ENCODE data around the gene NAA60. TPM values are rescaled to one million over a fixed set of nuclear protein-coding genes. Genes with fewer than 3 reads are reported as not detected.

Gene NAA60
- total and polyA plus RNA-seq, 4 donors = 16.6 to 57.7 (median 48.5) TPM

DNA sequence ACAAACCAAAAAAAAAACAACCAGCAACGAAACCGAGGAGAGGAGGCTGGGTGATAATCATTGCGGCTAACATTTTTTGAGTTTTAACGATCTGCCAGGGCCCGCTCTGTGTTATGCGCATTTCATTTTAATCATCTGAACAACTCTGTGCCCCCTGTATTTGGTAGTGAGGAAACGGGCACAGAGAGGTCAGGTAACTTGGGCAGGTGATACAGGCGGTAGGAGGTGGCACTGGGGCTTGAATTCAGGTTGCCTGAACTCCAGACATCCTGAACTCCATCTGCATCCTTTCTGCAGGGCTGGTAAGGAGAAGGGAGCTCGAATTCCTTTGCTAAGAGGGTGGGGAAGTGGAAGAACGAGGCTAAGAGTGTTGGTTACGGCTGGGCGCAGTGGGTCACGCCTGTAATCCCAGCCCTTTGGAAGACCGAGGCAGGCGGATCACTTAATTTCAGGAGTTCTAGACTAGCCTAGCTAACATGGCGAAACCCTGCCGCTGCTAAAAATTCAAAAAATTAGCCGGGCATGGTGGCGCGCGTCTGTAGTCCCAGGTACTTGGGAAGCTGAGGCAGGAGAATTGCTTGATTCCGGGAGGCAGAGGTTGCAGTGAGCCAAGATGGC lies 58.4 kb downstream of the NAA60 start:
- Histone ChIP-seq H3K36me3 (ENCODE audit: control insufficient read depth in 4 of 4, insufficient read depth in 4 of 4, low read length in 4 of 4) (peaks cover 4 to 14% (median 5%) of the 10 kb centered on the region in 4 donors), H3K9me3 (ENCODE audit: control insufficient read depth in 4 of 4, insufficient read depth in 3 of 4, low read length in 3 of 4) (no peaks in the 10 kb centered on the region), H3K4me1 (ENCODE audit: control insufficient read depth in 5 of 5, insufficient read depth in 5 of 5, low read length in 5 of 5) (peaks cover 6 to 13% (median 7%) of the 10 kb centered on the region in 5 donors), H3K27me3 (ENCODE audit: control insufficient read depth in 3 of 3, insufficient read depth in 3 of 3, low read length in 2 of 3) (no peaks in the 10 kb centered on the region), H3K4me3 (no peak overlapping the region), H3K27ac (ENCODE audit: low read depth in 1 of 2, low read length in 1 of 2) (no peak overlapping the region), H3K9ac (ENCODE audit: insufficient read depth in 1 of 2, low read length in 2 of 2) (peak overlapping the region in 1 of 2 donors; percentile 42)
- no peak for ATAC-seq (ENCODE audit: insufficient read depth, low FRiP score)
- DNase-seq = no peak
- TF ChIP-seq, protein P1, sequence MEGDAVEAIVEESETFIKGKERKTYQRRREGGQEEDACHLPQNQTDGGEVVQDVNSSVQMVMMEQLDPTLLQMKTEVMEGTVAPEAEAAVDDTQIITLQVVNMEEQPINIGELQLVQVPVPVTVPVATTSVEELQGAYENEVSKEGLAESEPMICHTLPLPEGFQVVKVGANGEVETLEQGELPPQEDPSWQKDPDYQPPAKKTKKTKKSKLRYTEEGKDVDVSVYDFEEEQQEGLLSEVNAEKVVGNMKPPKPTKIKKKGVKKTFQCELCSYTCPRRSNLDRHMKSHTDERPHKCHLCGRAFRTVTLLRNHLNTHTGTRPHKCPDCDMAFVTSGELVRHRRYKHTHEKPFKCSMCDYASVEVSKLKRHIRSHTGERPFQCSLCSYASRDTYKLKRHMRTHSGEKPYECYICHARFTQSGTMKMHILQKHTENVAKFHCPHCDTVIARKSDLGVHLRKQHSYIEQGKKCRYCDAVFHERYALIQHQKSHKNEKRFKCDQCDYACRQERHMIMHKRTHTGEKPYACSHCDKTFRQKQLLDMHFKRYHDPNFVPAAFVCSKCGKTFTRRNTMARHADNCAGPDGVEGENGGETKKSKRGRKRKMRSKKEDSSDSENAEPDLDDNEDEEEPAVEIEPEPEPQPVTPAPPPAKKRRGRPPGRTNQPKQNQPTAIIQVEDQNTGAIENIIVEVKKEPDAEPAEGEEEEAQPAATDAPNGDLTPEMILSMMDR (IDR thresholded peaks at IDR 0.05; ENCODE audit: control extremely low read depth, extremely low read depth) = no peak
- WGBS, 2 donors = 79 to 84% methylated on average over 22 of the region's 22 CpGs

DNA sequence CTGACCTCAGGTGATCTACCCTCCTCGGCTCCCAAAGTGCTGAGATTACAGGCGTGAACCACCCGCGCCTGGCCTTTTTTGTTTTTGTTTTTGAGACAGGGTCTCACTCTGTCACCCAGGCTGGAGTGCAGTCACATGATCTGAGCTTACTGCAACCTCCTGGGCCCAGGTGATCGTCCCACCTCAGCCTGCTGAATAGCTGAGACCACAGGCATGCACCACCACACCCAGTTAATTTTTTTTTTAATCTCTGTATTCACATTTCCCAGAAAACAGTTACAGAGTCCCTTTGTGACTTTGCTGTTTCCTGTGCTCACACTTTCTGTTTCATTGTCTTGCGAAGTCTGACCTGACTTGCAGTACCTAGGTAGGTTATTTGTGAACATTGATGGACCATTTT lies 60.0 kb downstream of the NAA60 start:
- DNase-seq = no peak

DNA sequence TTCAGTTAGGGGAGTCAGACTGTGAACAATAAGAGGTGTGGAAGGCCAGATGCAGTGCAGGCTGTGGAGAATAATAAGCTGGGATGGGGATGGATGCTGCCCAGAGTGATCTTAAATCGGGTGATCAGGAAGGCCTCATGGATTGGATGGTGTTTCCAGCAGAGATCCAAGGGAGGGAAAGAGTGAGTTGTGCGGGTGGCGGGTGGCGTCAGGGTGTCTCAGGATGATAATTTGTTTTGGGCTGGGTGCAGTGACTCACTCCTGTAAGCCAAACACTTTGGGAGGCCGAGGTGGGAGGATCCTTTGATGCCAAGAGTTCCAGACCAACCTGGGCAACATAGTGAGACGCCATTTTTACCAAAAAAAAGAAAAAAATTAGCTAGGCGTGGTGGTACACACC lies 65.3 kb downstream of the NAA60 start:
- 94 to 97% methylated on average over 7 of the region's 7 CpGs for WGBS, 2 donors
- H3K27me3 ChIP-seq (ENCODE audit: control insufficient read depth in 3 of 3, insufficient read depth in 3 of 3, low read length in 2 of 3) = no peaks in the 10 kb centered on the region
- H3K4me1 ChIP-seq (ENCODE audit: control insufficient read depth in 5 of 5, insufficient read depth in 5 of 5, low read length in 5 of 5) = no peaks in the 10 kb centered on the region
- no peak for DNase-seq
- no peak overlapping the region for H3K27ac ChIP-seq (ENCODE audit: low read depth in 1 of 2, low read length in 1 of 2)
- peaks cover 20 to 40% (median 31%) of the 10 kb centered on the region in 4 donors for H3K36me3 ChIP-seq (ENCODE audit: control insufficient read depth in 4 of 4, insufficient read depth in 4 of 4, low read length in 4 of 4)
- ATAC-seq (ENCODE audit: insufficient read depth, low FRiP score) = no peak
- H3K9ac ChIP-seq (ENCODE audit: insufficient read depth in 1 of 2, low read length in 2 of 2) = no peak overlapping the region
- TF ChIP-seq, protein P1 (IDR thresholded peaks at IDR 0.05; ENCODE audit: control extremely low read depth, extremely low read depth) = no peak
- no peak overlapping the region for H3K4me3 ChIP-seq
- peaks cover 0 to 3% (median 0%) of the 10 kb centered on the region in 4 donors for H3K9me3 ChIP-seq (ENCODE audit: control insufficient read depth in 4 of 4, insufficient read depth in 3 of 4, low read length in 3 of 4)

More for the DNA sequence above, 60.0 kb downstream of the NAA60 start:
- Histone ChIP-seq H3K4me1 (ENCODE audit: control insufficient read depth in 5 of 5, insufficient read depth in 5 of 5, low read length in 5 of 5) (peaks cover 6 to 13% (median 7%) of the 10 kb centered on the region in 5 donors), H3K9me3 (ENCODE audit: control insufficient read depth in 4 of 4, insufficient read depth in 3 of 4, low read length in 3 of 4) (no peaks in the 10 kb centered on the region), H3K27me3 (ENCODE audit: control insufficient read depth in 3 of 3, insufficient read depth in 3 of 3, low read length in 2 of 3) (no peaks in the 10 kb centered on the region), H3K9ac (ENCODE audit: insufficient read depth in 1 of 2, low read length in 2 of 2) (no peak overlapping the region), H3K4me3 (no peak overlapping the region), H3K27ac (ENCODE audit: low read depth in 1 of 2, low read length in 1 of 2) (no peak overlapping the region), H3K36me3 (ENCODE audit: control insufficient read depth in 4 of 4, insufficient read depth in 4 of 4, low read length in 4 of 4) (peaks cover 6 to 18% (median 7%) of the 10 kb centered on the region in 4 donors)
- TF ChIP-seq, protein P1 (IDR thresholded peaks at IDR 0.05; ENCODE audit: control extremely low read depth, extremely low read depth) = no peak
- 75 to 77% methylated on average over 6 of the region's 6 CpGs for WGBS, 2 donors
- no peak for ATAC-seq (ENCODE audit: insufficient read depth, low FRiP score)

All from lung (tissue), 12 donors.